DOHH2 (cell line): ENCODE results near the gene TRAPPC2L.

Source experiments
- H3F3A ChIP-seq: fragments of 200-600 bp; sonication (generic), shearing (Covaris generic); 2 replicates; pipeline ENCODE4 v1.6.0; 2016; ENCODE audit warnings: antibody characterized with exemption, mild to moderate bottlenecking; ENCODE audit not compliant: control insufficient read depth, insufficient read depth
- H3K27ac ChIP-seq: fragments of 200-600 bp; sonication (generic); 2 replicates; pipeline ENCODE4 v1.5.1; 2014; ENCODE audit warnings: low read depth, mild to moderate bottlenecking, low read length, moderate library complexity
- H3K27me3 ChIP-seq: fragments of 200-600 bp; sonication (generic); 2 replicates; pipeline ENCODE4 v1.6.1; 2014; ENCODE audit warnings: mild to moderate bottlenecking, low read length, mixed read lengths; ENCODE audit not compliant: control insufficient read depth
- H3K36me3 ChIP-seq: fragments of 200-600 bp; sonication (generic); 2 replicates; pipeline ENCODE4 v1.6.1; 2014; ENCODE audit warnings: mild to moderate bottlenecking, low read length, moderate library complexity, mixed read lengths; ENCODE audit not compliant: control insufficient read depth
- H3K4me1 ChIP-seq: fragments of 200-600 bp; sonication (generic); 2 replicates; pipeline ENCODE4 v1.6.1; 2014; ENCODE audit warnings: mild to moderate bottlenecking, low read length, mixed read lengths; ENCODE audit not compliant: control insufficient read depth
- H3K4me2 ChIP-seq: fragments of 200-600 bp; sonication (generic); 2 replicates; pipeline ENCODE4 v1.6.0; 2014; ENCODE audit warnings: mild to moderate bottlenecking, low read length, moderate library complexity
- H3K4me3 ChIP-seq: fragments of 200-600 bp; sonication (generic); 2 replicates; pipeline ENCODE4 v1.5.1; 2014; ENCODE audit warnings: mild to moderate bottlenecking, low read length, mixed read lengths
- H3K79me2 ChIP-seq: fragments of 200-600 bp; sonication (generic); 2 replicates; pipeline ENCODE4 v1.6.1; 2014; ENCODE audit warnings: mild to moderate bottlenecking, low read length, mixed read lengths; ENCODE audit not compliant: control insufficient read depth
- H3K9me2 ChIP-seq: fragments of 200-600 bp; sonication (generic); replicated peaks from 2 replicates; pipeline ENCODE4 v1.6.1; 2014; ENCODE audit warnings: mild to moderate bottlenecking, low read length, mixed read lengths; ENCODE audit not compliant: control insufficient read depth
- H3K9me3 ChIP-seq: fragments of 200-600 bp; sonication (generic); 2 replicates; pipeline ENCODE4 v1.6.1; 2014; ENCODE audit warnings: antibody characterized with exemption, low read length, mixed read lengths; ENCODE audit not compliant: control insufficient read depth, insufficient read depth
- H4K20me1 ChIP-seq: fragments of 200-600 bp; sonication (generic); 2 replicates; pipeline ENCODE4 v1.6.0; 2014; ENCODE audit warnings: low read depth, mild to moderate bottlenecking, antibody characterized with exemption, low read length, moderate library complexity; ENCODE audit not compliant: control insufficient read depth, insufficient read depth
- CTCF ChIP-seq: fragments of 200-600 bp; sonication (generic); IDR thresholded peaks from one replicate; pipeline ENCODE4 v1.5.1; 2014; ENCODE audit warnings: antibody characterized with exemption, mild to moderate bottlenecking, low read depth, low read length; ENCODE audit not compliant: poor library complexity, severe bottlenecking
- EZH2phosphoT487 ChIP-seq: fragments of 200-600 bp; sonication (generic); IDR thresholded peaks from 2 replicates; pipeline ENCODE4 v1.6.1; 2017; ENCODE audit warnings: borderline replicate concordance, mild to moderate bottlenecking, antibody characterized with exemption, low read length, moderate library complexity, mixed read lengths

The TRAPPC2L gene

GRCh38 chr16:88847654-88848053, 9.3 kb upstream of the TRAPPC2L start:
- Histone ChIP-seq H4K20me1 (no peaks in the 10 kb centered on the region), H3K9me2 (no peaks in the 10 kb centered on the region), H3K79me2 (no peaks in the 10 kb centered on the region), H3K4me1 (no peaks in the 10 kb centered on the region), H3K27me3 (no peaks in the 10 kb centered on the region), H3K27ac (no peak overlapping the region), H3K9me3 (no peaks in the 10 kb centered on the region), H3K4me3 (no peak overlapping the region), H3F3A (no peaks in the 10 kb centered on the region), H3K36me3 (no peaks in the 10 kb centered on the region), H3K4me2 (no peak overlapping the region)
- TF ChIP-seq CTCF (no peak), EZH2phosphoT487 (no peak)

GRCh38 chr16:88848557-88848956, 8.4 kb upstream of the TRAPPC2L start:
- no peaks in the 10 kb centered on the region for H3K9me3 ChIP-seq
- H4K20me1 ChIP-seq: no peaks in the 10 kb centered on the region
- H3K27me3 ChIP-seq: no peaks in the 10 kb centered on the region
- H3K79me2 ChIP-seq: no peaks in the 10 kb centered on the region
- TF ChIP-seq CTCF (no peak), EZH2phosphoT487 (no peak)
- H3K4me2 ChIP-seq: no peak overlapping the region
- H3K9me2 ChIP-seq: no peaks in the 10 kb centered on the region
- H3K4me3 ChIP-seq: no peak overlapping the region
- H3F3A ChIP-seq: no peaks in the 10 kb centered on the region
- H3K27ac ChIP-seq: no peak overlapping the region
- no peaks in the 10 kb centered on the region for H3K4me1 ChIP-seq
- H3K36me3 ChIP-seq: no peaks in the 10 kb centered on the region

GRCh38 chr16:88850531-88851199, 6.3 kb upstream of the TRAPPC2L start:
- Histone ChIP-seq H3K9me3 (no peaks in the 10 kb centered on the region), H4K20me1 (no peaks in the 10 kb centered on the region), H3K36me3 (no peaks in the 10 kb centered on the region), H3K79me2 (no peaks in the 10 kb centered on the region), H3K4me2 (no peak overlapping the region), H3K9me2 (no peaks in the 10 kb centered on the region), H3K27ac (no peak overlapping the region), H3K4me3 (no peak overlapping the region), H3F3A (peaks cover 7% of the 10 kb centered on the region), H3K27me3 (no peaks in the 10 kb centered on the region), H3K4me1 (peaks cover 10% of the 10 kb centered on the region)
- no peak for TF ChIP-seq CTCF
- TF ChIP-seq EZH2phosphoT487: no peak
